Adipose tissue (tissue), 3 donors: ENCODE measurements around the gene WFIKKN2. TPM values are rescaled to one million over a fixed set of nuclear protein-coding genes. Genes with fewer than 3 reads are reported as not detected.
"Not testable (repeated sequence)": the region's sequence is repeated elsewhere in the genome, so short reads cannot be mapped to it uniquely, and the experiment has no call there.

Experiments used
- H3K27ac ChIP-seq: one replicate; pipeline ENCODE4 v1.5.1; 2013; ENCODE audit warnings: low read depth, low read length
- WGBS, 3 donors: extraction: QIAGEN DNeasy Blood & Tissue Kit; methylation state at CpG; one replicate each; pipeline ENCODE4 v1.1.7; 2013; 5-methylcytosine and 5-hydroxymethylcytosine counted together
- polyA plus RNA-seq, 3 donors: library from polyadenylated mRNA; stranded (reverse); fragments of 200-250 nt; gene quantifications; one replicate each; pipeline ENCODE4 v1.2.3, GENCODE V29; 2013
- donor health status: healthy with polysubstance abuse.
- donor health status: Bipolar disorder and iron deficiency.
- donor health status: healthy.

The WFIKKN2 gene, protein sequence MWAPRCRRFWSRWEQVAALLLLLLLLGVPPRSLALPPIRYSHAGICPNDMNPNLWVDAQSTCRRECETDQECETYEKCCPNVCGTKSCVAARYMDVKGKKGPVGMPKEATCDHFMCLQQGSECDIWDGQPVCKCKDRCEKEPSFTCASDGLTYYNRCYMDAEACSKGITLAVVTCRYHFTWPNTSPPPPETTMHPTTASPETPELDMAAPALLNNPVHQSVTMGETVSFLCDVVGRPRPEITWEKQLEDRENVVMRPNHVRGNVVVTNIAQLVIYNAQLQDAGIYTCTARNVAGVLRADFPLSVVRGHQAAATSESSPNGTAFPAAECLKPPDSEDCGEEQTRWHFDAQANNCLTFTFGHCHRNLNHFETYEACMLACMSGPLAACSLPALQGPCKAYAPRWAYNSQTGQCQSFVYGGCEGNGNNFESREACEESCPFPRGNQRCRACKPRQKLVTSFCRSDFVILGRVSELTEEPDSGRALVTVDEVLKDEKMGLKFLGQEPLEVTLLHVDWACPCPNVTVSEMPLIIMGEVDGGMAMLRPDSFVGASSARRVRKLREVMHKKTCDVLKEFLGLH
- polyA plus RNA-seq, result under 1 TPM; 0.01 to 0.11 (median 0.09) TPM

DNA sequence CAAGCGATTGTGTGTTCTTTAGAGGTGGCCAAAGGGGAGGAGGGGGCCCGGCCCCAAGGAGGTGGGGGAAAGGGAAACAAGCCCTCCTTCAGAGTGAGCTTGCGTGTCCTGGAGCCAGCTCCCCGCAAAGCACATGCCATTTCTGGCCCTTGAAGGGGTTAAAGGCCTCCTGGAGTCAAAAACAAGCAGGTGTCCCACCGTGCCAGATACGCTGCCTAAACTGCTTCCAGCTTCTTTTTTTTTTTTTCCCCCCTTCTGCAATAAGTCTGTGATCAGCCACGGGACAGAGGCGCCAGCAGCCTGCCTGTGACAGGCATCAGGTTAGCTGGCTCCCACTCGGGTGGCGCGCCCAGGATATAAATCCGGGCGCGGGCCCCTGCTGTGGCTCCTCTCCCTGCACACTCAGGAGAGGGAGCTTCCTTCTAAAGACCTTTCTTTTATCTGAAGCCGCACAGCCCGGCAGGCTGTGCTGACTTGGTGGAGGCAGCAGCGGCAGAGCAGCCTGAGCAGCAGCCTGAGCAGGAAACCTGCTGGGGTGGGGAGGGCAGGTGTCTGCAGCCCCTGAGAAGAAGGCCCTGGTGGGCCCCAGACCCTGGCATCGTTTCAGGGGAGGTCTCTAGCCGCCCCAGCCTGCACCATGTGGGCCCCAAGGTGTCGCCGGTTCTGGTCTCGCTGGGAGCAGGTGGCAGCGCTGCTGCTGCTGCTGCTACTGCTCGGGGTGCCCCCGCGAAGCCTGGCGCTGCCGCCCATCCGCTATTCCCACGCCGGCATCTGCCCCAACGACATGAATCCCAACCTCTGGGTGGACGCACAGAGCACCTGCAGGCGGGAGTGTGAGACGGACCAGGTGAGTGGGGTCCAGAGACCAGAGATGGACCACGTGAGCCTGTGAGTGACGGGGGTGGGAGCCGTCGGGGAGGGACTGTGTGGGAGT lies at the start of gene WFIKKN2:
TSS of gene WFIKKN2 (plus strand) at position 286 of the 934 bp plus-strand sequence. CDS start at position 638, 352 bp downstream.
- WGBS, 3 donors, result 54 to 63% (median 58%) methylated on average over 38 to 39 of the region's 39 CpGs
- no peak within 1 kb of the TSS for H3K27ac ChIP-seq

DNA sequence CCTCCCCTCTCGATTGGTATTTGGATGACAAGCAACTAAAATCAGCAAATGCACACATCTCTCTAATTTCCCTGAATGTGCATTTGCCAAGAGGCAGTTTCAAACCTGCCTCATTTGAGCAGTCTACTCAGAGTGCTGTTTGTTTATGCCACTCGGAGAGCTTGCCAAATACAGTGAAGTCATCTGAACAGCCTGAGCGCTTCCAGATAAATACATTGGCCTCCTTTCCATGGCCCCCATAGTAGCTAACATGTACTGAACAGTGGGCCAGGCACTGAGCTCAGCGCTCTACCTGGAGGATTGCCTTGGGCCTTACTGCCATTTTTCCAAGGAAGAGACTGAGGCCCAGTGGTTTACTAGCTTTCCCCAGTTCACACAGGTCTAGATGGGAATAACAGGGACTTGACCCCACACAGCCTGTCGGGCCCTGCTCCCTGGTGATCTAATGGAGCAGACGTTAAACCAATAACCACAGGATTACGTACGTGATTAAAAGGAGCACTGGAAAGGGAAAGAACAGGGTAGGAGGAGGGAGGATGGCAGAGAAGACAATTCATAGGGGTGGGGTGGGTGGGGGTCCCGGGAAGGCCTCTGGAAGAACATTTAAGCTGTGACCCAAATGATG lies 49.3 kb upstream of the WFIKKN2 start:
- WGBS, 3 donors, result 61 to 65% (median 64%) methylated on average over 9 of the region's 9 CpGs
- no peak overlapping the region for H3K27ac ChIP-seq

DNA sequence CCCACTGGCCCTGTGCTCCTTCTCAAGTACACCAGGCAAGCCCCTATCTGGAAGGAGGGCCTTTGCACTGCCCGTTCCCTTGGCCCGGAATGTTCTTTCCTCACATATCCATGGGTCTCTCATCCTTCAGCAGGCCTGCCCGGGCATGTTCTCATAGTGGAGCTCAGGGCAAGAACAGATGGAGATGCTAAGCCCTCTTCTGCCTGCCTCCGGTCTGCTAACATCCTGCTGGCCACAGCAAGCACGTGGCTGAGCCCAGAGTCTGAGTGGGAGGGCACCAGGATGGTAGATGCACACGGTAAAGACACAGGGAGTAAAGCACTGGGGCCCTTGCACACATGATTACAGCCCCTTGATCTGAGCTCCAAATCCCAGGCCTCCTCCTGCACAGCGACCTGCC lies 48.3 kb upstream of the WFIKKN2 start:
- WGBS, 3 donors, result 88 to 91% (median 90%) methylated on average over 7 of the region's 7 CpGs
- no peak overlapping the region for H3K27ac ChIP-seq

- 41 to 77% (median 44%) methylated on average over 6 of the region's 6 CpGs for WGBS, 3 donors
- no peak overlapping the region for H3K27ac ChIP-seq
These were observed 44.8 kb upstream of the WFIKKN2 start for GRCh38 chr17:50790618-50791017.

- no peak overlapping the region for H3K27ac ChIP-seq
- WGBS, 3 donors, result 88 to 94% (median 91%) methylated on average over 7 of the region's 7 CpGs
These were observed 43.3 kb upstream of the WFIKKN2 start for GRCh38 chr17:50792132-50792531.

DNA sequence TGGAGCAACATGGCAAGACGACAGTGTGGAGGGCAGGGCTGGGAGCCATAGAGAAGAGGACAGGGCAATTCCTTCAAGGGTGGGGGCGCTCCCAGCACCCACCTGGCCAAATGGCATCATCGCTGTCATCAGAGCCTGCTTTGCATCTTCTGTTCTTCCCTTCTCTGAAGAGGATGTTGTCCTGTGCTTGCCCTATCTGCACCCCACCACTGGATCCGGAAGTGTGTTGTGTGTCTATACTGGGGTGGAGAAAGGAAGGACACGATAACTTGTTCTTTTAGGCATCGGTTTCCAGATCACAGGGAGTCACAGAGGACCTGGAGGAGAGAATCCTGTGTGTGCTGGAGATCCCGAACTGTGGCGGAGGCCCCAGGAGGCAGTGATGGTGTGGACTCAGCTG lies 42.4 kb upstream of the WFIKKN2 start:
- no peak overlapping the region for H3K27ac ChIP-seq
- 89 to 96% (median 90%) methylated on average over 8 of the region's 8 CpGs for WGBS, 3 donors

DNA sequence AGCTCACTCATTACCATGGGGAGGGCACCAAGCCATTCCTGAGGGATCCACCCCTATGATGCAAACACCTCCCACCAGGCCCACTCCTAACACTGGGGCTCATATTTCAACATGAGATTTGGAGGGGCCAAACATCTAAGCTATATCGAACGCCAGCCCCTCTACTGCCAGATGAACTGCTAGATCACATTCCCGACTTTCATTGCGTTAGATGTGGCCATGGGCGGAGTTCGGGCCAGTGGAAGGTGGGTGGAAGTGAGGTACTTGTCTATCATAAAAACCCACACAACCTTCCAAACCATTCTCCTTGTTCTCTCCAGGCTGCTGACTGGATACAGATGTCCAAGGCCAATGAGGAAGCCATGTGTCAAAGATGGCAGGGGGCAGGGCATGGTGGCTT lies 41.0 kb upstream of the WFIKKN2 start:
- H3K27ac ChIP-seq, result no peak overlapping the region
- 90 to 92% (median 92%) methylated on average over 6 of the region's 6 CpGs for WGBS, 3 donors

GRCh38 chr17:50797135-50797810 lies 38.1 kb upstream of the WFIKKN2 start:
- 56 to 61% (median 56%) methylated on average over 11 of the region's 11 CpGs for WGBS, 3 donors
- no peak overlapping the region for H3K27ac ChIP-seq

GRCh38 chr17:50798424-50799288 lies 36.7 kb upstream of the WFIKKN2 start:
- 87 to 91% (median 90%) methylated on average over 19 of the region's 19 CpGs for WGBS, 3 donors
- no peak overlapping the region for H3K27ac ChIP-seq

DNA sequence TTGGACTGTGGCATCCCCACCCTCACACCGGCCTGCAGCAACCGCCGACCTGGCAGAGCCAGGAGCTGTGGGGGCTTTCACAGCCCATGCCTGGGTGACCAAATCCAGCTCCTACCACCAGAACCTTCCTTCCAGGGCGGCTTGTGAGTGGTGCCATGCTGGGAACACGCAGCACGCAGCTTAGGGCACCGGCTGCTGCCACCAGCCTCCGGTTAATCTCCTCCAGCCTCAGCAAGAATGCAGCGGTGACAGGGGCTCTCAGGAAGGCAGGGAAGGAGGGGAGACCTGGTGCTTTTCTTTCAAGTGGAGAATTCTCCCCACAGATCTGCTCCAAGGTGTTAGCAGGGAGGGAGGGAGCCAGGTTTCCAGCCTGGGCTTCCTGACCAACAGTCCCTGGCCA lies 35.8 kb upstream of the WFIKKN2 start:
- H3K27ac ChIP-seq, result no peak overlapping the region
- WGBS, 3 donors, result 93 to 94% (median 94%) methylated on average over 9 of the region's 9 CpGs

- H3K27ac ChIP-seq, result no peak overlapping the region
- 90 to 96% (median 90%) methylated on average over 12 of the region's 12 CpGs for WGBS, 3 donors
These were observed 35.1 kb upstream of the WFIKKN2 start for GRCh38 chr17:50800196-50800700.

DNA sequence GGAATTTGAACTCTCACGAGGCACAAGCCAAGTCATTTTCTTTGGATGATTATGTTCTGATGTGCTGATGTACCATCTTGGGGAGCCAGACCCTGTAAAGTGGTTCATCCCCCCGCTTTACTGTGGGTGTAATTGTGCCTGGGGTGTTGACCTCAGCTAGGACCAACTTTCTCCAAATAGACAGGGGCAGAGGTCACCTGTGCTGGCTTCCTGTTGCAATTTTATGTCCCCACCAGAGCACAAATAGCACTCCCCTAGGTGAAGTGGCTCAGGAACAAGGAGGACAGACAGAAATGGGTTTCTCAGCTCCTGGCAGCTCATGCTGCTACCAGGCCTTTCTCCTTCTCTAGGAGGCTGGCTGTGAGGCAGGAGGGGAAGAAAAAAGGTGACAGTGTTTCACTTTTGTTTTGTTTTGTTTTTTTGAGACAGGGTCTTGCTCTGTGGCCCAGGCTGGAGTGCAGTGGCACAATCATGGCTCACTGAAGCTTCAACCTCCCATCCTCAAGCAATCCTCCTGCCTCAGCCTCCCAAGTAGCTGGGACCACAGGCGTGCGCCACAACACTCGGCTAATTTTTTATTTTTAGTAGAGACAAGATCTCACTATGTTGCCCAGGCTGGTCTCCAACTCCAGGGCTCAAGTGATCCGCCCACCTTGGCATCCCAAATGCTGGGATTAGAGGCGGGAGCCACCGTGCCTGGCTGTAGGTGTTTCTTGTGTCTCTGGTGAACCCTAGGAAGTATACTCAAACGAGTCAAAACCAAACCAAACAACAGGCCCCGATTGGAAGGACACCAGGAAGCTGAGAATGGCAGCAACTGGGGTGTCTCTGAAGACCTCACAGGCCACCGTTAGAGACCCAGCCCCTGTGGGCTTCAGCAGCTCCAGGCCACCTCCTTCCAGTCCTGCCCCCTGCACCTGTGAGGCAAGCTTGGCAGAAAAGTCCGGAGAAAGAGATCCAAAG lies 32.5 kb upstream of the WFIKKN2 start:
- 84 to 88% (median 85%) methylated on average over 12 of the region's 12 CpGs for WGBS, 3 donors
- no peak overlapping the region for H3K27ac ChIP-seq

GRCh38 chr17:50803676-50804075 lies 31.7 kb upstream of the WFIKKN2 start:
- no peak overlapping the region for H3K27ac ChIP-seq
- 83 to 90% (median 85%) methylated on average over 6 of the region's 6 CpGs for WGBS, 3 donors

DNA sequence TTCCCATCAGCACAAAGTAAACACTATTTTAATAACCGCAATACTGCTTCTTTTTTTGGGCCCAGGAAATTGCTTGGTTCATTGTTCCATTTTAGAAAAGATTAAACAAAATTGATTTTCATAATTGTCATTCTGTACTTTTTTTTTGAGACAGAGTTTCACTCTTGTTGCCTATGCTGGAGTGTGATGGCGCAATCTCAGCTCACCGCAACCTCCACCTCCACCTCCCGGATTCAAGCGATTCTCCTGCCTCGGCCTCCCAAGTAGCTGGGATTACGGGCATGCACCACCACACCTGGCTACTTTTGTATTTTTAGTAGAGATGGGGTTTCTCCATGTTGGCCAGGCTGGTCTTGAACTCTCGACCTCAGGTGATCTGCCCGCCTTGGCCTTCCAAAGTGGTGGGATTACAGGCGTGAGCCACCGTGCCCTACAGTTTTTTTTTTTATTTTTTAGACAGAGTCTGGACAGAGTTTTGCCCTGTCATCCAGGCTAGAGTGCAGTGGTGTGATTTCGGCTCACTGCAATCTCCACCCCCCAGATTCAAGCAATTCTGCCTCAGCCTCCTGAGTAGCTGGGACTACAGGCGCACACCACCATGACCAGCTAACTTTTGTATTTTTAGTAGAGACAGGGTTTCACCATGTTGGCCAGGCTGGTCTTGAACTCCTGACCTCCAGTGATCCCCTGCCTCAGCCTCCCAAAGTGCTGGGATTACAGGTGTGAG lies 30.5 kb upstream of the WFIKKN2 start:
- H3K27ac ChIP-seq, result not testable (repeated sequence)
- 90 to 94% (median 94%) methylated on average over 13 of the region's 13 CpGs for WGBS, 3 donors

GRCh38 chr17:50805486-50805885 lies 29.9 kb upstream of the WFIKKN2 start:
- H3K27ac ChIP-seq, result no peak overlapping the region
- WGBS, 3 donors, result 28 to 78% (median 63%) methylated on average over 6 of the region's 6 CpGs
